MM.1S (cell line): ENCODE results near the gene PIGU.
"Not testable (repeated sequence)": the region's sequence is repeated elsewhere in the genome, so short reads cannot be mapped to it uniquely, and the experiment has no call there.

Experiments used
- EZH2 ChIP-seq: fragments of 300-600 bp; sonication (generic); optimal IDR thresholded peaks from 2 replicates; pipeline ENCODE3; 2017; ENCODE audit warnings: low read depth, mild to moderate bottlenecking, antibody characterized with exemption, low read length, mixed read lengths
- TF ChIP-seq, protein P1 (sequence below): fragments of 300-600 bp; sonication (generic); IDR thresholded peaks from 2 replicates; pipeline ENCODE4 v1.5.1; 2016; ENCODE audit warnings: antibody characterized with exemption, low read length, mixed read lengths

DNA sequence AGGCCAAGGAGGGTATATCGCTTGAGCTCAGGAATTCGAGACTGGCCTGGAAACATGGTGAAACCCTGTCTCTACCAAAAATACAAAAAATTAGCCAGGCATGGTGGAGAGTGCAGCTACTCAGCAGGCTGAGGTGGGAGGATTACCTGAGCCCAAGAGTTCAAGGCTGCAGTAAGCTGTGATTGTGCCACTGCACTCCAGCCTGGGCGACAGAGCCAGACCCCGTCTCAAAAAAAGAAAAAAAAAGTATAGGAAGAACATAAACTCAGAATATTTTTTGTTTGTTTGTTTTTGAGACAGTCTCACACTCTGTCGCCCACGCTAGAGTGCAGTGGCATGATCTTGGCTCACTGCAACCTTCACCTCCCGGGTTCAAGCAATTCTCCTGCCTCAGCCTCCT, 12.1 kb downstream of the PIGU start:
- TF ChIP-seq, protein P1, sequence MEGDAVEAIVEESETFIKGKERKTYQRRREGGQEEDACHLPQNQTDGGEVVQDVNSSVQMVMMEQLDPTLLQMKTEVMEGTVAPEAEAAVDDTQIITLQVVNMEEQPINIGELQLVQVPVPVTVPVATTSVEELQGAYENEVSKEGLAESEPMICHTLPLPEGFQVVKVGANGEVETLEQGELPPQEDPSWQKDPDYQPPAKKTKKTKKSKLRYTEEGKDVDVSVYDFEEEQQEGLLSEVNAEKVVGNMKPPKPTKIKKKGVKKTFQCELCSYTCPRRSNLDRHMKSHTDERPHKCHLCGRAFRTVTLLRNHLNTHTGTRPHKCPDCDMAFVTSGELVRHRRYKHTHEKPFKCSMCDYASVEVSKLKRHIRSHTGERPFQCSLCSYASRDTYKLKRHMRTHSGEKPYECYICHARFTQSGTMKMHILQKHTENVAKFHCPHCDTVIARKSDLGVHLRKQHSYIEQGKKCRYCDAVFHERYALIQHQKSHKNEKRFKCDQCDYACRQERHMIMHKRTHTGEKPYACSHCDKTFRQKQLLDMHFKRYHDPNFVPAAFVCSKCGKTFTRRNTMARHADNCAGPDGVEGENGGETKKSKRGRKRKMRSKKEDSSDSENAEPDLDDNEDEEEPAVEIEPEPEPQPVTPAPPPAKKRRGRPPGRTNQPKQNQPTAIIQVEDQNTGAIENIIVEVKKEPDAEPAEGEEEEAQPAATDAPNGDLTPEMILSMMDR: not testable (repeated sequence)
- TF ChIP-seq EZH2: not testable (repeated sequence)
